ENCODE measurements around the gene RPL29.

The RPL29 gene

DNA sequence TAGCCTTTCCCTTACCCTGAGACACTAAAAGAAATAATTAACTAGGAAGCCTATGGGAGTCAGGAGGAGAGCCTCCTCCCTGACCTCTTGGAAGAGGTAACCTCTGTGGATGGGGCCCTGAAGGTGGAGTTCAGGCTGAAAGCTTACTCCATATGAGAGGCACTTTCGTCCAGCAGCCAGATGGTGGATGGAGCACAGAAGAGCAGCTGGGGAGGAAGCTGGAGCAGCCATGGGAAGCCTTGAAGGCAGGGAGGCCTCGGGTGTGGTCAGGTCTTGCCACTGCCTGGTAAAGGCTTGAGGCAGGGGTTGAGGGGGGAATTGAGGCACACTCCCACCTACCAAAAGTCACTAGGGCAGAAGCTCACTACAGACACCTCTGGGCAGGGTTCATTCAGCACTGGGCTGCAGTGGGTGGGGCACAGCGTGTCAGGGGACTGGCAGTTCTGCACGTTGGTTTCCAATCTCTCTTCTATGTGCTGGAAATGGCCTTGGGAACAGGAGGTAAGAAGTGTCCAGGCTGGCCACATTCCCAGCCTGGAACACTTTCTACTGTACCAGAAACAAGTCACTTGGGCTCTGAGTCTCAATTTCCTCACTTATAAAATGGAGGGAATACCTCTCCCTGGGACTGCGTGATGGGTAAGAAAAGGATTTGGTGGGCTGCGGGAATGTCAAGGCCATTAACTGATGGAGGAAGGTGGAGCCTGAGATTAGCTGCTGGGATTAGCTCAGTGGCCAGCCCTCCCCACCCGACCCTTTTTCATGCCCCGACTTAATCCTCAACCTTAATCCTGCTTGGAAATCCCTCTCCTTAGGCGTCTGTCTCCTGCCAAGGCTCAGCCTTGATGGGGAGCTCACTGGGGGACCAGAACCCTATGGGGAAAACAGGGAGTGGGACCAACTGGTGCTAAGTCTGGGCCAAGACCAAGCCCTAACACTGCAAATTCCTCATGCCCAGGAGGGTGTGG is 33.8 kb downstream of the RPL29 start:
- no peak for DNase-seq

DNA sequence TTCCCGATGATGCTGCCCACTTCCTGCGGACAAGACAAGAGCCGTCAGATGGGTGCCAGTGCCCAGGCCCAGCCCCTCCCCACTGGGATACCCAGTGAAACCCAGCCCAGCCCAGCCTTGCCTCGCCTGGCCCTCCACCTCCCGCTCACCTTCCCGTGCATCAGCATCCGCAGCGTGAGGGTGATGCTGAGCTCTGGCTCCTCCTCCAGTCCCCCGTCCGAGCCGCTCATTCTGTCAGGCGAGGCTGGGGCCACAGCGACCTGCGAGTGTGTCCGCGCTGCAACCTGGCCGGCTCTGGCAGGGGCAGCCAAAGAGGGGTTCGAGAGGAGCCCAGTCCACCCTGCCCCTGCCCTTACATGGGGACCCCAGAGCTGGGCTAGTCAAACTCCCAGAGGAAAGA is 34.7 kb downstream of the RPL29 start:
- no peak for DNase-seq

DNA sequence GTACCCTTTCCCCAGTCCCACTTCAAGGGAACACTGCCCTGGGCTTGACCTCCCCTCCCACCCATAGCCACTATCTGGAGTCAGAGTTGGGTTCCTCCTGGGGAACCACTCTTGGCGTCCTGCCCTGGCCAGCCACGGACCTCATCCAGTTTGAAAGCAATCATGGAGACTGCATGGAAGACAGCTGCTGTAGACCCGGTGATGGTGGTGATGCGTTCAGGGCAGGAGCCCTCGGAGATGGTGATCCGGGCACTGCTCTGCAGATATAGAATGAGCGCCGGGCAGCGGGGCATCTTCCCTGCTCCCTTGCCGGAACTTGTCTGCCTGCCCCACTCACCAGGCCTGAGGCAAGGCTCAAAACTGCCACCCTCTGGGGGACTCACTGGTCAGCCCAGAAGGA is 35.3 kb downstream of the RPL29 start:
- DNase-seq: no peak

DNA sequence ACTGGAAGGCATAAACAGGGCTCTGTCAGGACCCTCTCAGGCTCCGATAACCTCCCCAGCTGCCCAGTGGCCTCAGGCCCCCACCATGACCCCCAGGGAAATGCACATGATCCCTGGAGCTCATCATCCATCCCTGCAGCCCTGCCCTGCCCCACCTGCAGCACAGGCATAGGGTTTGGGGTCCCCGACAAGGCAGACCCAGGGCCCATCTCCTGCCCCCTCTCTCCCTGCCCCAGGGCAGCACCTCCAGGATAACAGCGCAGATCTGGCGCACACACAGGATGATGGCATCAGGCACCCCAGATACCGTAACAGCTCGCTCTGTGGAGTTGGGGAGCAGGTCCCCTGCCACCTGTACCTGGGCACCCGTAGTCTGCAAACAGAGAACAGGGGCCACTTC is 36.0 kb downstream of the RPL29 start:
- no peak for DNase-seq

DNA sequence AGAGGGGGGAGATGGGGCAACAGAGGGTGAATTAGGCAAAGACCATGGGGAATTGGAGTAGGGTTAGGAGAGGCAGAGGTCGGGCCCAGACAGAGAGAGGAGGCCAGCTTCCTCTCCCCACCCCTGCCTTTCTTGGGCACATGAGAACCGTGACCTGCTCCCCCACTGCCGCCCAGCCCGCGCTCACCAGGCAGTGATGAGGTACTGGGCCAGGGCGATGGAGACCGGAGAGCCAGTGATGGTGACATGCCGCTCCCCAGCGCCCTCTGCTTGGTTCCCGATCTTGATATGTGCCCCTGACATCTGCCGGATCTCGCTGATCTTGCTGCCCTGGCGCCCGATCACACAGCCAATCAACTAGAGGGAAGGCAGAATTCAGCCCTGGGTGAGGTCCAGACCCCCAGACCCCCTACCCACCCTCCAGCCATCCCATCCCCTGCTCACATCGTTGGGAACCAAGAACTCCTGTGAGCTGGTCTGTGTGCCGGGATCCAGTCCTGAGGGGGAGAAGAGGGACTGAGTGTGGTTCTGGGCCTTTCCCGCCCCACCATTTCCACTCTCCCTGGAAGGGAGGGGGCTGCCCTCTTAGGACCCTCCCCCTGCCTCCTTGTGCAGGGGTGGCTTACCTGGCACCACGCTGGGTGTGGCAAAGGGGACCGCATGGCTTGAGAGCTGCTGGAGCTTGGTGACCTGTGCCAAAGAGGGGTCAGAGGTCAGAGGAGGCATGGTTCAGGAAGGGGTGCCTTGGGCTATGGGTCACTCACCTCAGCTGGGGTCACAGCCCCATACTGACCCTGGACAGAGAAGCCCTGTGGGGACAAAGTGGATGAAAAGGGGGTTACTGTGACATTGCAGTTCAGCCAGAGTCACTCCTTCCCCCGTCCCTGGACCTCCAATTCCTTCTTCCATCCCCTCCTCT is 36.8 kb downstream of the RPL29 start:
- no peak for DNase-seq

DNA sequence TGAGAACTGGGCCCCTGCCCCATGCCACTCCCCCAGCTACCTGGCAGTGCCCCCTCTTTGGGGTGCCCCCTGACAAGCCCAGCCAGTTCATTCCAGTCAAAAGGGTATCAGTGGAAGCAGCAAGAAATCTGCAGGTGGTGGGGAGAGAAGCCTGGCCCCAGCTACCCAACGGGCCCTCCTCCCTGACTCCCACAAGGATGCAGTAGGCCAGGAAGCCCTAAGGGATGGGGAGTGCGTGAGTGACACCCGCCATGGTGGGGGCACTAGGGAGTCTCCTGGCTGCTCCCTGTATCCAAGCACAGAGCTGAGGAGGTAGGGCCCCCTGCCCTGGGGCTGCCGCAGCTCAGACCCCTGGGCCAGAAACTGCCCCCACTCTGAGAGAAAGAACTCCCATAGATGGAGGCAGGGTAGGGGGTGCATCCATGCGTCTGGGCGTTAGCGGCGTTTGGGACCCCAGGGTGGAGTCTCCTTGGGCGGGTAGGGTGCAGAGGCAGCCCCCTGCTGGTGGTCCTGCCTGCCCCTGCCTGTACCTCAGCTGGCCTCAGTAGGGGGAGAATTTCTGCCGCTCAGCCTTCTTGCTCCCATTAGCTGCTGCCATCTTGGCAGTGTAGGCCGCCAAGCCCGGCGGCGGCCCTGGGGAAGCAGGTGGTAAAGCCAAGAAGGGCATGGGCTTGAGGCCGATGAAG is 38.0 kb downstream of the RPL29 start:
- DNase-seq: no peak

DNA sequence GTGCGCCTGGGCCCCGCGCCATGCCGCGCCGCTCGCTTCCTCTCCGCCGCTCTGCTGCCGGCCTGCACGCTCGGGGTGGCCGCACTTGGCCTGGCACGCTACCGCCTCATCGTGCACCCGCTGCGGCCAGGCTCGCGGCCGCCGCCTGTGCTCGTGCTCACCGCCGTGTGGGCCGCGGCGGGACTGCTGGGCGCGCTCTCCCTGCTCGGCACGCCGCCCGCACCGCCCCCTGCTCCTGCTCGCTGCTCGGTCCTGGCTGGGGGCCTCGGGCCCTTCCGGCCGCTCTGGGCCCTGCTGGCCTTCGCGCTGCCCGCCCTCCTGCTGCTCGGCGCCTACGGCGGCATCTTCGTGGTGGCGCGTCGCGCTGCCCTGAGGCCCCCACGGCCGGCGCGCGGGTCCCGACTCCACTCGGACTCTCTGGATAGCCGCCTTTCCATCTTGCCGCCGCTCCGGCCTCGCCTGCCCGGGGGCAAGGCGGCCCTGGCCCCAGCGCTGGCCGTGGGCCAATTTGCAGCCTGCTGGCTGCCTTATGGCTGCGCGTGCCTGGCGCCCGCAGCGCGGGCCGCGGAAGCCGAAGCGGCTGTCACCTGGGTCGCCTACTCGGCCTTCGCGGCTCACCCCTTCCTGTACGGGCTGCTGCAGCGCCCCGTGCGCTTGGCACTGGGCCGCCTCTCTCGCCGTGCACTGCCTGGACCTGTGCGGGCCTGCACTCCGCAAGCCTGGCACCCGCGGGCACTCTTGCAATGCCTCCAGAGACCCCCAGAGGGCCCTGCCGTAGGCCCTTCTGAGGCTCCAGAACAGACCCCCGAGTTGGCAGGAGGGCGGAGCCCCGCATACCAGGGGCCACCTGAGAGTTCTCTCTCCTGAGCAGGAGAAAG is 39.6 kb downstream of the RPL29 start:
- DNase-seq: no peak

DNA sequence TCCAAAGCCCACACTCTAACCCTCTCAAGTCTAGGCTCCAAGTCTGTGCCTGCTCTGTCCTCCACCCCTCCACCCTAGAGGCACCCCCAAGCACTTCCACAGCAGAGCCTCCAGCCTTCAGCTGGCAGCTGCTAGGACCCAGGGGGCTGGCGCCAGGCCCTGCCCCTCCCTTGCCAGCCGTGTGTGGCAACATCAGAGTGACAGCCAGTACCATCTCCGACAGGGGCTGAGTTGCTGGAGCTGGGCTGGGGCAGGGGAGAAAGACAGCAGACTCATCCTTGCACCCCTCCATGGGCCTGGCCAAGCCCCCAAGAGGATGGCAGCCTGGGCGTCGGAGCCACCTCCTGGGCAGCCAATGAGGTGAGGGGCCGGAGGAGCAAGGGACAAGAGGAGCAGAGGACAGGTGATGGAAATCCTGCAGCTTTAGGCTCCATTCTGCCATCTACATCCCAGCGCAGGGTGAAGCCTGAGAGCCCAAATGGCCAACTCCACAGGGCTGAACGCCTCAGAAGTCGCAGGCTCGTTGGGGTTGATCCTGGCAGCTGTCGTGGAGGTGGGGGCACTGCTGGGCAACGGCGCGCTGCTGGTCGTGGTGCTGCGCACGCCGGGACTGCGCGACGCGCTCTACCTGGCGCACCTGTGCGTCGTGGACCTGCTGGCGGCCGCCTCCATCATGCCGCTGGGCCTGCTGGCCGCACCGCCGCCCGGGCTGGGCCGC is 40.4 kb downstream of the RPL29 start, which contains the start of gene GPR62:
TSS of gene GPR62 (plus strand) at position 207 of the 718 bp plus-strand sequence. CDS start at position 479, 272 bp downstream.
- DNase-seq: no peak

DNA sequence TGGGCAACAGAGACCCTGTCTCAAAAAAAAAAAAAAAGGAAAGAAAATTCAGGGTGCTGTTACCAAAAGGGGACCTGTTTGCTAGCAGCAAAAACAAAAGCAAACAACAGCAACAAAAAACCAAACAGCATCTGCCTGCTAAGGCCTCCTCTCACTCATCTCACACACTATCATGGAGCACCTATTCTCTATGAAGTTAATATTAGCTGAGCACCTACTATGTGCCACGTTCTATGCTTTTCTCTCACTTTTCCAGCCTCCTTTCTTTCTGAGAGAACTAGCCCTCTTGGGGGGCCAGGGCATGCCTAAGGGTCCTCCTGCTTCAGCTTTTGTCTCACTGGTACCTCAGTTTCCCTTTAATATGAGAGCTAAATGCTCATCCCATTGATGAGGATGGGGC is 41.0 kb downstream of the RPL29 start:
- no peak for DNase-seq

DNA sequence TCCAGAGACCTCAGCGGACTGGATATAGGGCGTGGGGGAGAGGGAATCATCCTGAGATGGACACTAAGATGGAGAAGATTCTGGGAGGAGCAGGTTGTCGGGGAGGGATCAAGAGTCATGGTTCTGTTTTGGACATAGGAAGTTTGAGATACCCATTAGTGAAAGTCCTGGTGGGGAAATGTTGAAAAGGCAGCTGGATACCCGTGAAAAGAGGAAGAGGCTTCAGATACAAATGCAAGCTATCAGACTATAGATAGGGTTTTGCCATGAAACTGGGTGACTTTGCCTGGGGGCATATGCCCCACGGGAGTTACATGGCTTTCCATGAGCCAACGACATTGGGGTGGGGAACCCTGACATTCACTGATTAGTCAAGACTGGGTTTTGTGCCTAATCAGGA is 41.6 kb downstream of the RPL29 start:
- no peak for DNase-seq

DNA sequence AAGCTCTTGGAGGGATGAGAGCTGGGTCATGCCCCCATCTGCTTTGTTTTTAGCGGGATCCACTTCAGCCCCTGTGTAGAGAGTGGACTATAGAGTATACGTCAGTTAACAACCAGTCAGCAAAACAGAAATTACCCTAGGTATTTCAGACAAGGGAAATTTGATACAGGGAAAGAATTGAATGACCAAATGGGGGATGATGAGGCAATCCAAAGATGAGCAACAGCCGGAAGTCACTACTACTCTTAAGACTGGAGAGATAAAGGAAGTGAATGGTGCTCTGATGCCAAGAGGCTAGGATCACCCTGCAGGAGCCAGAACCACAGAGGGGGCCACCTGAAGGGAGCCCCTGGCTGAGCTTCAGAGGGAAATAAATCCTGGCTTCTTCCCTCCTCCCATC is 42.2 kb downstream of the RPL29 start:
- no peak for DNase-seq

DNA sequence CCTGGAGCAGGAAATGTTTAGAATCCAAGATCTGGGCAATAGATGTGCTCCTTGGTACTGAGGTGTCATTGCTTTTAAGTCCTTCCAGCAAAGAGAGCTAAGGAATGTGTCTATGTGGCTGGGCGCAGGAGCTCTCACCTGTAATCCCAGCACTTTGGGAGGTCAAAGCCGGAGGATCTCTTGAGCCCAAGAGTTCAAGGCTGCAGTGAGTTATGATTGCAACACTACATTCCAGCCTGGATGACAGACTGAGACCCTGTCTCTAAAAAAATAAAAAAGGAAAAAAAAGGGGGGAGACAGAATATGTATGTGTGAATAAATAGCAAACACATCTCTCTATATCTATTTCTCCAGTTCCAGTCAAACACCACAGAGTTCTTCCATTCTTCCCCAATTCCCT is 44.8 kb downstream of the RPL29 start:
- no peak for DNase-seq

DNA sequence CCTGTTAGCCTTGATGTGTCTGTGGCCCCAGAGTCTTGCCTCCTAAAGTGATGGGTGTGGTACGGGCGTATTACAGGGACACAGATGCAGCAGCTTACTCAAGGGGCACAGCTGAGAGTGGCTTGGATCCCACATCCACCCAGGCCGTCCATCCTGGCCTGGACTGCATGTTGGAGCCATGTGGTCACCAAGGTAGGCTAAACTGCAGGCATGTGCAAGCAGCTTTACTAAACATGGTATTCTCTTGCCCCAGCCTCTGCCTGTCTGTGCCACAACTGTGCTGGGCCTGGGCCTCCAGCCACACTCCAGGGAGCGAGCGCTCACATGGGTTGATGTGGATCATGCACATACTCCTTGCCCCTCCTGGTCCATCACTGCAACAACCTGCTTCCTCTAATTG is 46.6 kb downstream of the RPL29 start:
- no peak for DNase-seq

DNA sequence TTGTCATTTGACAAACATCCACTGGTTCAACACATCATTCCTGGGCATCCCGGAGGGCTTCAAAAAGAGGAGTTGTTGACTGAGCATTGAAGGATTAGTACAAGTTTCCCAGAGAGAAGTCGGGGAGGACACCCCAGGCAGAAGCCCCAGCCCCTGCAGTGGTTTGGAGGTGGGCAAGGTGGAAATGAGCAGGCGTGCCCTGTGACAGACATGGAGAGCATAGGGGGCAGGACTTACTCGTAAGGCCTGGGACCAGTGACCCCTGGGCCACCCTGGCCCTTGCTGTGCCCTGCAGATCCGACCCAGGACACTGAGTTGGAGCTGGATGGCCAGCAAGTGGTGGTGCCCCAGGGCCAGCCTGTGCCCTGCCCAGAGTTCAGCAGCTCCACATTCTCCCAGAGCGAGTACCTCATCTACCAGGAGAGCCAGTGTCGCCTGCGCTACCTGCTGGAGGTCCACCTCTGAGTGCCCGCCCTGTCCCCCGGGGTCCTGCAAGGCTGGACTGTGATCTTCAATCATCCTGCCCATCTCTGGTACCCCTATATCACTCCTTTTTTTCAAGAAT is 47.6 kb downstream of the RPL29 start:
- no peak for DNase-seq

DNA sequence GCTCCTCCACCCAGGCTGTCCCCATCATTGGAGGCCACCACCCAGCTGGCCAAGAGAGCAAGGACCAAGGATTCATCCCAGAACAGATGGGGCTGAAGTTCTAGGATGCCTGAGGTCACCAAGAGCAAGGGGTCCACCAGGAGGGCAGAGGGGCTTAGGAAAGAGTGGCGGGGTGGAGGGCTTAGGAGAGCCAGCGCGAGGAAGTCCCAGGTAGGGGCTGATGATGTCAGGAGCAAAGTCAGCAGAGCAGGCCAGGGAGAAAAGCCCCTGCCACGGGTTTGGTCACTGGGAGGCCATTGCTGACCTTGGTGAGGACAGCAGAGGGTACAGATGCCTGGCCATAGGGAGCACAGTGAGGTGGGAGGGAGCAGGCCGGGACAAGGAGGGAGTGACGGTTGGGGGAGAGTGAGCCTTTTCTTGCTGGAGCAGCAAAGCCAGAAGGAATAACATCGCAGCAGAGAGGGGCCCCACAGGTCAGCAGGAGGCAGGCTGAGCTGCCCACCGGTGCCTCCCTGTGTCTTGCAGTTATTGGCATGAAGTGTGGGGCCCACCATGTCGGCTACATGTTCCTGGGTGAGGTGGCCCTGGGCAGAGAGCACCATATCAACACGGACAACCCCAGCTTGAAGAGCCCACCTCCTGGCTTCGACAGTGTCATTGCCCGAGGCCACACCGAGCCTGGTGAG is 48.3 kb downstream of the RPL29 start:
- DNase-seq: no peak

DNA sequence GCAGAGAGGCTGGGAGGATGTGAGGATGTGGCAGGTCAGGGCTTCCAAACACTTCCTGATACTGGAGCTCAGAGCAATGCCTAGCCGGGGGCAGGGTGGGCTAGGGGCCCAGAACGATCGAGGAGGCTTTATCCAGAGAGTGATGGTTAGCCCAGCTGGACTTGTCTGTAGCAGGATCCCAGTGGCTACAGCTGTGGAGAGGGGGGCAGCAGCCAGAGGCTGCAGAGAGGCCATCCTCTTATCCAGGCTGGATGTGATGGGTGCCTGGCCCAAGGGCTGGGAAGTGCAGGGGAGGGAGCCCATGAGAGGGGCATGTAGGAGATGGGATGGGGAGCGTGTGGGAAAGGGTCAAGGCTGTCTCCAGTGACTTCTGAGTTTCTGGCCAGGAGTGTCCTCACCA is 48.9 kb downstream of the RPL29 start:
- no peak for DNase-seq

DNA sequence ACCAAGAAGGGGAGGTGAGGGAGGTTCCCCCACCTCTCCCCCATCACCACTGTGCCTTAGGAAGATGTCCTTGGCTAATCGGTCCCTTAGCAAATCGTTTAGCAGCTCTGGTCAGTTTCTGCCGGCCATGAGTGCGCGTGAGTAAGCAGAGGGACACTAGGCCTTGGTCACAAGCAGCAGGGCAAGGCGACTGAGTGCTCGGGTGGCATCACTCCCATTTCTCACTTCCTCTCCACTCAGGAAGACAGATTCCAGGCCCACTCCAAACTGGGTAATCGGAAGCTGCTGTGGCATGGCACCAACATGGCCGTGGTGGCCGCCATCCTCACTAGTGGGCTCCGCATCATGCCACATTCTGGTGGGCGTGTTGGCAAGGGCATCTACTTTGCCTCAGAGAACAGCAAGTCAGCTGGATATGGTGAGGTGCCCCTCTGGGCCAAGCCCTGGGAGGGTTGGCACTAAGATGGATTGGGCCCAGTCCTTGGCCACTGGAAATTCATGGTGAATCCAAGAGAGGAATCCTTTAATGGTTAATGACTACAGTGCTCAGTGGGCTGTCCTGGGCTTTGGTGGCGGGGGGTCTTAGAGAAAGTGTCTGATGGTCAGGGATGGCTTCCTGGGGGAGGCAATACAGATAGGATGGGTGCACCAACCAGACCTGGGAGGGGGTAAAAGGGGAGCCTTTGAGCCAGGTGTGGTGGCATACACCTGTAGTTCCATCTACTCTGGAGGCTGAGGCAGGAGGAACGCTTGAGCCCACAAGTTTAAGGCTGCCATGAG is 49.6 kb downstream of the RPL29 start:
- DNase-seq: no peak

DNA sequence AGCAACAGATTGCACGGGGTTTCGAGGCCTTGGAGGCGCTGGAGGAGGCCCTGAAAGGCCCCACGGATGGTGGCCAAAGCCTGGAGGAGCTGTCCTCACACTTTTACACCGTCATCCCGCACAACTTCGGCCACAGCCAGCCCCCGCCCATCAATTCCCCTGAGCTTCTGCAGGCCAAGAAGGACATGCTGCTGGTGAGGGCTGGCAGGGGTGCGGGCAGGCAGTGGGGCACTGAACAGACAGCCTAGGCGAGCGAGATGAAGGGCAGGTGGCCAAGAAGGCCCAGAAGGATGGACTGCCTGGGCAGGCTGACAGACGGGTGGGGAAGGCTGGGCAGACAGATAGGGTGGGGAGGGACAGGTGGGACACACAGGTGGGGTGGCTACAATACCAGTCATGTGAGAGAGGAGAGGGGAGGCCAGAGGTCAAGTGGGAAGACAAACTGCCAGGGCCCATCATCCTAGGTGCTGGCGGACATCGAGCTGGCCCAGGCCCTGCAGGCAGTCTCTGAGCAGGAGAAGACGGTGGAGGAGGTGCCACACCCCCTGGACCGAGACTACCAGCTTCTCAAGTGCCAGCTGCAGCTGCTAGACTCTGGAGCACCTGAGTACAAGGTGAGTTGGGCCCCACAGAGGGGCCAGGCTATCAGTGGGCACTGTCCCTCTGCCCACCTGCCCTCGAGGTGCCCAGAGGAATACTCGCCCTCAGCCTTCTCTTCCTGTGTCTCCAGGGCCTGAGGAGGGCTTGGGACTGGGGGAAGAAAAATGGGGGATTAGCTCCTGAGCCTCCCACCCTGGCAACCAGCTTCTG is 50.5 kb downstream of the RPL29 start:
- no peak for DNase-seq
